ENCODE results near the gene KRTAP9-9.

GRCh38 chr17:41296846-41297245, 41.7 kb downstream of the KRTAP9-9 start:
- no peak for TF ChIP-seq ZNF274 (IDR thresholded peaks at IDR 0.05; ENCODE audit: low read depth, low read length)
- no peak for TF ChIP-seq SUZ12 (IDR thresholded peaks at IDR 0.05; ENCODE audit: extremely low read depth, insufficient read depth, insufficient read length)
- no peak for TF ChIP-seq YY1 (IDR thresholded peaks at IDR 0.05; ENCODE audit: insufficient read depth, insufficient read length)

All from NT2/D1 (cell line).